GM18505 (cell line): Measurements from ENCODE around the gene PRMT9.

Experiments
- ATAC-seq: cut with Tn5 transposase; IDR thresholded peaks from one replicate; pipeline ENCODE4 v1.9.1; 2021; ENCODE audit not compliant: unreplicated experiment
- POLR2A ChIP-seq: IDR thresholded peaks from 4 replicates; pipeline ENCODE4 v1.6.1; 2011; ENCODE audit warnings: borderline replicate concordance; ENCODE audit not compliant: insufficient read depth, insufficient read length; ENCODE audit errors: extremely low read depth

PRMT9 gene

GRCh38 chr4:147707892-147708672 lies 24.1 kb upstream of the PRMT9 start:
- TF ChIP-seq POLR2A = no peak
- peak; percentile 62 for ATAC-seq

- no peak for TF ChIP-seq POLR2A
- ATAC-seq = no peak
Measured at GRCh38 chr4:147704846-147705245, 20.9 kb upstream of the PRMT9 start.

- no peak for TF ChIP-seq POLR2A
Measured at GRCh38 chr4:147696866-147697265, 12.9 kb upstream of the PRMT9 start.

GRCh38 chr4:147693218-147693617 lies 9.3 kb upstream of the PRMT9 start:
- ATAC-seq = no peak
- TF ChIP-seq POLR2A = no peak

More at GRCh38 chr4:147696866-147697265, 12.9 kb upstream of the PRMT9 start:
- ATAC-seq = no peak

- no peak for ATAC-seq
- TF ChIP-seq POLR2A = no peak
Measured at GRCh38 chr4:147691820-147692219, 7.9 kb upstream of the PRMT9 start.

GRCh38 chr4:147689067-147689466 lies 5.1 kb upstream of the PRMT9 start:
- no peak for ATAC-seq

GRCh38 chr4:147683188-147683591 lies 773 bp downstream of the PRMT9 start:
- ATAC-seq = no peak
- no peak for TF ChIP-seq POLR2A

More at GRCh38 chr4:147689067-147689466, 5.1 kb upstream of the PRMT9 start:
- TF ChIP-seq POLR2A = no peak

- no peak for TF ChIP-seq POLR2A
- ATAC-seq = no peak
Measured at GRCh38 chr4:147682755-147683154, 1.2 kb downstream of the PRMT9 start.

- ATAC-seq = no peak
- TF ChIP-seq POLR2A = no peak
Measured at GRCh38 chr4:147678796-147679549, 5.0 kb downstream of the PRMT9 start.

- no peak for ATAC-seq
- TF ChIP-seq POLR2A = no peak
Measured at GRCh38 chr4:147678106-147678505, 5.9 kb downstream of the PRMT9 start.

GRCh38 chr4:147674496-147674895 lies 9.5 kb downstream of the PRMT9 start:
- TF ChIP-seq POLR2A = no peak
- no peak for ATAC-seq

GRCh38 chr4:147674073-147674472 lies 9.9 kb downstream of the PRMT9 start:
- no peak for TF ChIP-seq POLR2A

GRCh38 chr4:147658501-147658900 lies 25.5 kb downstream of the PRMT9 start:
- TF ChIP-seq POLR2A = no peak
- ATAC-seq = no peak

More at GRCh38 chr4:147674073-147674472, 9.9 kb downstream of the PRMT9 start:
- ATAC-seq = no peak

- ATAC-seq = no peak
- TF ChIP-seq POLR2A = no peak
Measured at GRCh38 chr4:147655639-147656038, 28.3 kb downstream of the PRMT9 start.

GRCh38 chr4:147651563-147651962 lies 32.4 kb downstream of the PRMT9 start:
- no peak for TF ChIP-seq POLR2A
- no peak for ATAC-seq

GRCh38 chr4:147648656-147649055 lies 35.3 kb downstream of the PRMT9 start:
- no peak for ATAC-seq
- TF ChIP-seq POLR2A = no peak
